Colon (tissue), 2 donors: ENCODE measurements around the gene PPP1R8.
"Not testable (repeated sequence)": the region's sequence is repeated elsewhere in the genome, so short reads cannot be mapped to it uniquely, and the experiment has no call there.

Experiments used
- FAIRE-seq: peaks from 2 replicates; lab custom pipeline; 2012; peaks lifted over from hg19 to GRCh38; lab: Jason Lieb, UNC
- donor health status: control.
- donor health status: control.

Gene PPP1R8

DNA sequence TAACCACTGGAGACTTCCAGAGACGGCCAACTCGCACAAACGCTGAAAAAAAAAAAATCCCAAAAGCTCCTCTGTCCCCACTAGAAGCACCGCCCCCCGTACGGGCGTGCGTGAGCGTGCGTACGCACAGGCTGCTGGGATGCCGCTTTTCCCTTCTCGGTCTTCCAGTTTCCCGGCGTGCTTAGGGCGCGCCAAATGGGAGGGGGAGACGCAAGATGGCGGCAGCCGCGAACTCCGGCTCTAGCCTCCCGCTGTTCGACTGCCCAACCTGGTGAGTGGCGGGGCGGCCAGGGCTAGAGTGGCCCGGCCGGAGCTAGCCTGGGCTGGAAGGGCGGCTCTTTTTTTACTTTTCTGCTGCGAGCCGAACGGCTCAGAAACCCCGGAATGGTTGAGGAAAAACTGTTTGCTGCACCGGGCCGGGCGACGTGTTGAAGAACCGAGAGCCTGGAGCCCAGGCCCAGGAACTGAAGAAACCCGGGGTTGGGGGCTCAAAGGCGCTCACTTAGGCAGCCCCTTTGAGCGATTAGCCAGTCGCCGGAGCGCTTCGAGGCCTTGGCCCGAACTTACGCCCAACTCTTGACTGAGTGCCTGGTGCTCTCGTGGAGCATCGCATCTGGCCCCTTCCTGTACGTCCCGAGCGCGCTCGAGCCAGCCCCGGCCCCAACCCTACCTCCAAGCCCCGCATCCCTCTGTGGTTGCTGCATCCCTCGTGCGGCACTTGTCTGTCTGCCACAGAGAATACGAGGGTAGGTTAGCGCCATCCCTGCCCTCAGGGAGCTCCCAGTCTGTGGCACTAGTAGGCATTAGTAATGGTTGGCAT is at the start of gene PPP1R8:
PPP1R8 (plus strand) TSS at position 162 of the 820 bp plus-strand sequence; CDS start at position 216, 54 bp downstream.
- FAIRE-seq: no peak

DNA sequence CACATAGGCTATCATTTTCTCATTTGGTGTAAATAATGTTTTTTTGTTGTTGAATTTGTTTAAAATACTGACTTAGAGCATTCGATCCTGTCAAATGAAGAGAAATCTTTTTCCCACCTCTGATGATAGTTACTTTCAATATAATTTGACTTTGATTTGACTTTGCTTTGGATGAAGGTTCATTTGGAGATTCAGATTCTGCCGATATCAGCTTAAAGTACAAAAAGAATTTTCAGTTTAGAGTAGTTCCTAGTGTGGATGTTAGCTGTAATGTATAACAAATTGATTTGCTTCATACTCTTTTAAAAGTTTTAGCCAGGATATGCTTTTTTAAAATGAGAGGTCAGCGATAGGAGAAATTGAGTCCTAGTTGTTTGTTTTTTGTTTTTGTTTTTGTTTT is 47.6 kb upstream of the PPP1R8 start:
- no peak for FAIRE-seq

DNA sequence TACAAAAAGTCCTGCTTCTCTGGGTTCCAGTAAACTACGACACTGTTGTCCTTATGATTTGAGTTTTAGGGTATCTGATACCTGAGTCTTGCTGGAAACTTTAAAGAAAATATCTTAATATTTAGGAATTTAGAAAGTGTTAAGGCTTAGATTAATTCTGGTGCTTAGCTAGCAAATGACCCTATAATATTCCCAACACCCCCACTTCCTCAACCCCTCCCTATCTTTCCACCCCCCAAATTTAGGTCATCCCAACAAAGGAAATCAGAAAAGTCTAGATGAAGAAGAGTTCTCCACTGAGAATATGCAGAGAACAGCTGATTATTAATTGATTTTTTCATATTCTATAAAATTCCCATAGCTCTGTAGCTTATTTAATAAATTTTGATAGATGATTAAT is 45.9 kb upstream of the PPP1R8 start:
- no peak for FAIRE-seq

DNA sequence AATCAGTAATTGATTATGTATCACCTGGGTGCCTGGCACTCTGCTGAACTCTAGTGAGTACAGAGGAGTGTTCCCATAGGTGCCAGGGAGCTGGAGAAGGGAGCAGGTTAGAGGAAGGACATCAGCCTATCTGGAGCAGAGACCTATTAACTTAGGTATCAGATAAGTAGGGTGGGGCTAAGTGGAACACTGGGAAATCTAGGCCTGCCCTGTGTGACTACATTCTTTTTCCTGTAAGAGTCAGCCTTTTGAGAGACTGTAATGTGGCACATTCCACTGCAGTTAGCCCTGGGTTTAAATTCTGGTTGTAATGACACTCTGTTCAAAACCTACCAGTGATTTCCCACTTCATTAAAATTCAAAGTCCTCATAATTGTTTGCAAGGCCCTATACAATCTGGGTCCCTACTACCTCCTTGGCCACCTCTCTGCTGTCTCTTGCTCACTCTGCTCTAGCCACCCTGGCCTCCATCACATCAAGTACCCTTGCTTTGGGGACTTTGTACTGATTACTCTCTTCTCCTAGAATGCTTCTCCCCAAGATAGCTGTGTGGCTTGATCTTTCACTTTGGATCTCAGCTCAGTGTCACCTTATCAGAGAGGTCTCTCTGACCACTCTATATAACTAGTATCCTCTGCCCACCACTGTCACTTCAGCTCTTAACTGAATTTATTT is 44.7 kb upstream of the PPP1R8 start:
- FAIRE-seq: no peak

DNA sequence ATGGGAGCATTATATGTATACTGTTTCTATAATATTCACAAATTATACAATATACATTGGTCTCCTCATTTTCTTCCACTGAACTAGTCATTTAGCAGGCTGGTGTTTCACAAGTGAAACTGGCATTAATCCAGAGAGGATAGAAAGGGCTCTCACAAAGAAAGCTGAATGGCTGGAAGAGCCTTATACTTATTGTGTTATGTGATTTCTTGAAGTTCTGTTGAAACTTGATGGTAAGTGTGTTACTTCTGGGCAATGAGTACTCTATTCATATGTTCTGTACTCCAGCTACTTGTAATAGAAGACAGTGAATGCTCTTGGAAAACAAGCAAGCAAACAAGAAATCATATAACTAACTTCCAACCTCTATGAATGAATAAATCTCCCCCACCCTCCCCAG is 42.7 kb upstream of the PPP1R8 start:
- FAIRE-seq: no peak

DNA sequence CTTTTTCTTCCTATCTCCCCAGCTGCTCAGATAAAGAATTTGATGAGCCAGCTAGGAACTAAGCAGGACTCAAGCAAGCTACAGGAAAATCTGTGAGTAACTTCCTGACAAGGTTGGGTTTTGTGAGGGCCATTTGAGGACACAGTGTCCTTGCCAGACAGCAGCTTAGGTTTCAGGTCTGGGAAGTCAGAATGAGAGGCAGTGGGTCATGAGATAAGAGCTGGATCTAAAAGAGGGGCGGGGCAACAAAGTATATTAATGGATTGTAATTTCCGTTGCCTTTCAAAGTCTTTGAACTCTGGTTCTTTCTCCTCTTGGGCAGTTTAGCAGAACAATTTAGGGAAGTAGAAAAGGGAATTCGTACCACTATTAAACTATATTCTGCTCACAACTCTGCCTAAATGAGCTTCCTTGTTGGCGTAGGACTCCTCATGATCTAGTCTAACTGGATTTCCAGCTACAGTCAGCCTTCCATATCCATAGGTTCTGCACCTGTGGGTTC is 41.0 kb upstream of the PPP1R8 start:
- no peak for FAIRE-seq

DNA sequence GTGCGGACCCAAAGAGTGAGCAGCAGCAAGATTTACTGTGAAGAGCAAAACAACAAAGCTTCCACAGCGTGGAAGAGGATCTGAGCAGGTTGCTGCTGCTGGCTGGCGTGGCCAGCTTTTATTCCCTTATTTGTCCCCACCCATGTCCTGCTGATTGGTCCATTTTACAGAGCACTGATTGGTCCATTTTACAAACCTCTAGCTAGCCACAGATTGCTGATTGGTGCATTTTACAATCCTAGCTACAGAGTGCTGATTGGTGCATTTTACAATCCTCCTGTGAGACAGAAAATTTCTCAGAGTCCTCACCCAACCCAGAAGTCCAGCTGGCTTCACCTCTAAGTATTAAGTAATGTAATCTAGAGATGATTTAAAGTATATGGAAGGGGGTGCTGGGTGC is 40.3 kb upstream of the PPP1R8 start:
- FAIRE-seq: not testable (repeated sequence)

DNA sequence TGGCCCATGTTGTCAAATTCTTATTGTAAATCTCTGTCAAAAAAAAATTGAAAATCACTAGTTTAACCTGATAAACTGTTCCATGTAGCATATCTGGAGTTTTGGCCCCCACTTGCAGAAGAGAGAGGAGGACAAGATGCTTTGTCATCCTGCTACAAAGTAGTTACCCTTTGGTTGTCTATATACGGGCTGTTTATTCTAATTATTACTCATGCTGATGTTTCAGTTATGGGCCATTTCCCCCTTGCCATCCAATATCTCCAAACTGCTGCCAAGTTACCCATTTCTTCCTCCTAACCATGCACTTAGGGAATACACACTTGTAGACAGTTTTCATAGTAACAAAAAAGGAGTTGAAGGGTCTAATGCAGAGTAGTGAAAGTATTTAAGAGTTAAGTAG is 35.0 kb upstream of the PPP1R8 start:
- FAIRE-seq: no peak

DNA sequence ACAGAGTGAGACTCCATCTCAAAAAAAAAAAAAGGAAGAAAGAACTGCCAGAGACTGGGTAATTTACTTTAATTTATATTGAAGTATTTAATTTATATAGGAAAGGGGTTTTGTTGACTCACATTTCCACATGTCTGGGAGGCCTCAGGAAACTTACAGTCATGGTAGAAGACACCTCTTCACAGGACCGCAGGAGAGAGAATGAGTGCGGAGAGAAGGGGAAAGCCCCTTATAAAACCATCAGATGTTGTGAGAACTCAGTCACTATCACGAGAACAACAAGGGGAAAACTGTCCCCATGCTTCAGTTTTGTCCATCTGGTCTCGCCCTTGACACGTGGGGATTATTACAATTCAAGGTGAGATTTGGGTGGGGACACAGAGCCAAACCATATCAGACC is 25.8 kb upstream of the PPP1R8 start:
- no peak for FAIRE-seq

DNA sequence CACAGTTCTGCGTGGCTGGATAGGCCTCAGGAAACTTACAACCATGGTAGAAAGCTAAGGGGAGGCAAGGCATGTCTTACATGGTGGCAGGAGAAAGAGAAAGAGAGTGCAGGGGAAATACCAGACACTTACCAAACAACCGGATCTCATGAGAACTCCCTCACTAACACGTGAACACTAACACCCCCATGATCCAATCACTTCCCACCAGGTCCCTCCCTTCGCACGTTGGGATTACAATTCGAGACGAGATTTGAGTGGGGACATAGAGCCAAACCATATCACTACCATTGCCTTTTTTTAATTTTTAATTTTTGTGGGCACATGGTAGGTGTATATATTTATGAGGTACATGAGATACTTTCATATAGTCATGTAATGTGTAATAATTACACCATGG is 23.8 kb upstream of the PPP1R8 start:
- no peak for FAIRE-seq

DNA sequence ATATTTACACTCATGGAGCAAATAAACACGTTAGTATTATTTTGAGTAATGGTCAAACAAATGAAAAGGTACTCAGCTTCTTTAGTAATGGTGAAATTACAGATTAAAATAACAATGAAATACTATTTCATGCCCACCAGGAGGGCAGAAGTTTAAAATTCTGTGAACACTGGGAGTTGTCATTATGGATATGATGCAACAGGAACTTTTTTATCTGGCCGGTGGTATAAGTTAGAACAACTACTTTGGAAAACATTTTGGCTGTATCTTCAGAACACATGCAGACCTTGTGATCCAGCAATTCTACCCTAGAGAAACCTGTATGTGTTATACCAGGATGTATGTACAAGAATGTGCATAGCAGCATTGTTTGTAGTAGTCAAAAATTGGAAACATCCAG is 23.2 kb upstream of the PPP1R8 start:
- no peak for FAIRE-seq

DNA sequence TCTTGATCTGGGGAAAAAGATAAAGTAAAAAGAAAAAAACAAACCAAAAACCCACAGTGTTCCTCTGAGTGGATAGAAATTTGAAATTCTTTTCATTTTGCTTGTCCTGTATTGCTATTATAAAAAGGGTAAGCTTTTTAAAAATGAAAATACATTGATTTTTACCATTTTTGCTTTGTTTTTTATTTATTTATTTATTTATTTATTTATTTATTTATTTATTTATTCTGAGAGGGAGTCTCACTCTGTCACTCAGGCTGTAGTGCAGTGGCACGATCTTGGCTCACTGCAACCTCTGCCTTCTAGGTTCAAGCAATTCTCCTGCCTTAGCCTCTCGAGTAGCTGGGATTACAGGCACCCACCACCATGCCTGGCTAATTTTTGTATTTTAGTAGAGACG is 22.5 kb upstream of the PPP1R8 start:
- not testable (repeated sequence) for FAIRE-seq

DNA sequence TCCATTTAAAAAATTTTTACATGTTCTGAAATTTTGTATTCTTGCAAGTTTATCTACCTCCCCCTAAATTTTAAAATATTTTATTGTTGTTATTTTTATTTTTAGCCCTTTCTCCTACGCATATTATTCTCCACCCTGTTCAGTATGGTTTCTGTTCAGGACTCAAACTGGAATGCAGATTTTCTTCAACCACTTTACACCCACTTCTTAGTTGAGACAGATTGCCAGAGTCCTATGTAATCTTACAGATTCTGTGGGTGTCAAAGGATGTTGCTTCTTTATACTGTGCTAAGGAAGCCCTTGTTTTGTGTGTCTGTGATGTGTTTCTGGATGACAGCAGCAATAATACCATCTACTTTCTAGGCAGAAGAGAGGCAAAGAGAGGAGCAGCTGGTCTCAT is 20.7 kb upstream of the PPP1R8 start:
- no peak for FAIRE-seq

DNA sequence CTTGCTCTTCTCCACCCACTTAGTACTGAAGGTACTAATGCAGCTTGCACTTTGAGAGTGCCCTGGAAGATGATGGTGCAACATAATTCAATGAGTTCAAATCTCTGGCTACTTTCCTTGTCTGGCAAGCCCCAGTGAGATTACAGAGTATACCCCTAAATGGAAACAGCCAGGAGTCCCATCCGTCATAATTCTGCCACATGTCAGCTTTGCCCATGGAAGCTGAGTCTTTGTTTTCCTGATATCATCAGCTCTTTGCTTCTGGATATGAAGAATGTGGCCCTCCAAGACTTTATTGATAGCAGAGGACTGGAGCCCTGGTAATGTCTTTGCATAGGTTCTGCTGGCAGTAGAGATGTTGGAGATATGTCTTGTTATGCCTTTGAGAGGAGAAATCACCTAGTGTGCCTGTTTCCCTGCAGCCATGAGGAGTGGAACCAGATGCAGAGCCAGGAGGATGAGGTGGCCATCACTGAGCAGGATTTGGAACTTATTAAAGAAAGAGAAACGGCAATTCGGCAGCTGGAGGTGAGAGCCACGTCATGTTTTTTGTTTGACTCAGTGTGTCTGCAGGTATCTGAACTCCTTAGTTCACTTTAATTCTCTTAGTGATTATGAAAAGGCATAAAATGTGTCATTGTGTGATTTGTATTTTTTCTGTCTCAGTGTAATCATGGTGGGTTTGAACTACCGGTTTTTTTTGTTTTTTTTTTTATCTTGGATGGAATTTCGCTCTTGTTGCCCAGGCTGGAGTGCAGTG is 18.7 kb upstream of the PPP1R8 start:
- FAIRE-seq: no peak

DNA sequence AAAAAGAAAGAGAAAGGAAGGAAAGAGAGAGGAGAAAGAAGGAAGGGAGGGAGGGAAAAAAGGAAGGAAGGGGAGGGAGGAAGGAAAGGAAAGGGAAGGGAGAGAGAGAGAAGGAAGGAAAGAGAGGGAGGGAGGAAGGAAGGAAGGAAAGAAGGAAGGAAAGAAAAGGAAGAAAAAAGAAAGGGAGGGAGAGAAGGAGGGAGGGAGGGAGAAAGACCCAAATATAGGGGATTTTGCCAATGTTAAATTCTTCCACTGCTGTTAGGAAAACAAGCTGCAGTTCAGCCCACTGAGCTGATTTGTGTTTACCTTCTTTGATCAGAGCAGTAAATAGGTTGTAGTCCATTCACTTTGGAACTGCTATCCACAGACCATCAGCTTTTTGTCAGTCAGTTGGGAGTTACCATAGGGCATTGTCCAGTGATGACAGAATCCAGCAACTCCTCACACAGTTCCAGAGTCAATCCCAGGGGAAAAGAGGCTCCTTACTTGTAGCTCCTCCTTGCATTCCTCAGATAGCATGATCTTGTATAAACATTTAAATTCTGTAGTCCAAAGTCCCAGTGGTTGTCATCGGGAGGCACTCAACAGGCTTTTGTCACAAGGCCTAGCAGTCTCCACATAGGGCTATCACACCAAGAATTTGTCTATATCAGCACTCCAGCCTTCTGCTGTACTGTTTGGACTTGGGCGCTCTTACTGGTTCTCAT is 13.5 kb upstream of the PPP1R8 start:
- FAIRE-seq: no peak

DNA sequence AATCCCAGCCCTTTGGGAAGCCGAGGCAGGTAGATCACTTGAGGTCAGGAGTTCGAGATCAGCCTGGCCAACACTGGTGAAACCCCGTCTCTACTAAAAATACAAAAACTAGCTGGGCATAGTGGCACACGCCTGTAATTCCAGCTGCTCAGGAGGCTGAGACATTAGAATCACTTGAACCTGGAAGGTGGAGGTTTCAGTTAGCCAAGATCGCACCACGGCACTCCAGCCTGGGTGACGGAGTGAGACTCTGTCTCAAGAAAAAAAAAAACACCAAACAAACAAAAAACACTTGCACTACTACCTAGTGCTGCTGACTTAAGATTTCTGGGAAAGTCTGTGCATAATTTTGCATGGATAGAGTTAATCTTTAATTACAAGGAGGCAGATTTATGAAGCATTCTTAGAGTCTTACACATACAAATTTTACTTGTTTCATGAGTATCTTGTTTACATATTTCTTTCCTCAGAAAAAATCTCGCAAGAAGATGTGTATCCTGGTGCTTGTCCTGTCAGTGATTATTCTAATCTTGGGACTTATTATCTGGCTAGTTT is 8.7 kb upstream of the PPP1R8 start:
- no peak for FAIRE-seq

DNA sequence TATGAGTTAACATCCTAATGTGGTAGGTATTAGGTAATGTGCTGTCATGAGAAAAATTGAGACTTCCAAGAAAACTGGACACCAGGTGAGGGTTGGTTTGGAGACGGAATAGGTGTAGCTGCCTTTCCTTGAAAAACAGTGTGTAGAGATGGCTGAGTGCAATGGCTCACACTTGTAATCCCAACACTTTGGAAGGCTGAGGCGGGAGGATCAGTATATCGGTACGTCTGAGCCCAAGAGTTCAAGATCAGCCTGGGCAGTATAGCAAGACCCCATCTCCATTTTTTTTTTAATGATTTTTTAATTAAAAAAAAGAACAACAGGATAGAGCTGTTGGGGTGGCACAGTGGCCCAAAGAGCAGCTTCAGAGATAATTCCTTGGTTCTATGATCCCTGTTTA is 6.8 kb upstream of the PPP1R8 start:
- no peak for FAIRE-seq

DNA sequence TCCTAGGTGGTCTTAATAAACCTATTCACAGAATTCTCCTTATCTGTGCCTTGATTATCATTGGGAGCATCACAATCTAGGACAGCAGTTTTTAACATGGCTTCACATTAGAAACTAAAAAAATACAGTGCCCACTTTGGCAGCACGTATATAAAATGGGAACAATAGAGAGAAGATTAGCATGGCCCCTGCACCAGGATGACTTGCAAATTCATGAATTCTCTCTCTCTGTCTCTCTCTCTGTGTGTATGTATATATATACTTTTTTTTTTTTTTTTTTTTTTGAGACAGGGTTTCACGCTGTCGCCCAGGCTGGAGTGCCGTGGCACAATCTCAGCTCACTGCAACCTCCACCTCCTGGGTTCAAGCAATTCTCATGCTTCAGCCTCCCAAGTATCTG is 6.2 kb upstream of the PPP1R8 start:
- FAIRE-seq: no peak

DNA sequence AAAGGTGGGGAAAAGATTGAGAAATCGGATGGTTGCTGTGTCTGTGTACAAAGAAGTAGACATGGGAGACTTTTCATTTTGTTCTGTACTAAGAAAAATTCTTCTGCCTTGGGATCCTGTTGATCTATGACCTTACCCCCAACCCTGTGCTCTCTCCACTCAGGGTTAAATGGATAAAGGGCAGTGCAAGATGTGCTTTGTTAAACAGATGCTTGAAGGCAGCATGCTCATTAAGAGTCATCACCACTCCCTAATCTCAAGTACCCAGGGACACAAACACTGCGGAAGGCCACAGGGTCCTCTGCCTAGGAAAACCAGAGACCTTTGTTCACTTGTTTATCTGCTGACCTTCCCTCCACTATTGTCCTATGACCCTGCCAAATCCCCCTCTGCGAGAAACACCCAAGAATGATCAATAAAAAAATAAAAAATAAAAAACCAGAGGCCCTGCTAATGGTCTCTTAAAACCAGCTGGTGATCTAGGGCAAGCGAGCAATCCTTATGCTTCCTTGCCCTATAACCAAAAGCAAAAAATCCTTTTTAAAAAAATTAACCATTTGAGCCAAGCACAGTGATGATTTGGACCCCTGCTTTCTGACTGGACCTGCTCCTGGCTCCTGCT is 1.1 kb upstream of the PPP1R8 start:
- not testable (repeated sequence) for FAIRE-seq

DNA sequence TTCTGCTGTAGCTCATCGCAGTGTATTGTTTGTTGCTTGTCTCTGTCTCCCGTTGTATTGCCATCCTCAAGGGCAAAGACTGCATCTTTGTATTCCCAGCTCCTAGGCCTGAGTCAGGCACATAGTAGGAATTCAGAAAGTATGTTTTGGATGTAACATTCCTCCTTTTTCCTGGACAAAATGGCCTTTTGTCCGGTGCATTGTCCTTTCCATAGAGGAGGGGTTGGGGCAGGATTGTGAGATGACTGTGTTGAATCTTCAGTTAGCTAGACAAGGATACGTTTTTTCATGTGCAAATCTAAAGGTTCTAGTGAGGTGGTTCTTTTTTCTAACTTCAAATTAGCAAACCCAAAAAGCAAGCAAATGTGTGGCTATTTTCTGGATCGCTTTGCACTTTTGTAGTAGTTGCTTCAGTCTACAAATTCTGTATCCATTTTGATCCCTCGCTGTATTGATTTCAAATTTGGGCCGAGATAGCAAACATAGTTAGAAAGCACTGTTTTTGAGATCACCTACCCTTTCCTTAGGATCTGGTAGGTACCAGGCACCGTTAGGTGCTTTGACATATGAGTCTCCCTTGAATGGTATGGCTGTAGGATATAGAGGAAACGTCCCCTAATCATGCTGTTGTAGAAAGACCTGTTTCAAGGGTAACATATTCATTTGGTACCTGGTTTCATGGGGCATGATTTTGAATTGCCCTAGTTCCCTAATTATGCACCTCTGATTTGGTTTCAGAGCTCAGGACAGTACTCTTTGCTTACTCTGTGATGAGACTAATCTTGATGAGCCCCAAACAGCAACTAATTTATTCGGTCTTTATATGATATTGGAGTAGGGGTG is 1.2 kb downstream of the PPP1R8 start:
- no peak for FAIRE-seq
